Tibial nerve (tissue), 4 donors: Measurements from ENCODE around the gene ADAMTSL1.

Source experiments
- EP300 ChIP-seq, 2 donors: sonication (generic); formaldehyde crosslinking; IDR thresholded peaks; one replicate each; pipeline ENCODE4 v1.6.1; 2017; ENCODE audit warnings: antibody characterized with exemption in 2 of 2, mild to moderate bottlenecking in 1 of 2
- POLR2A ChIP-seq, 2 donors: fragments of 450-650 bp; IDR thresholded peaks; one replicate each; pipeline ENCODE4 v1.6.1; 2017; ENCODE audit warnings: antibody characterized with exemption in 2 of 2, mild to moderate bottlenecking in 2 of 2, moderate library complexity in 2 of 2
- TF ChIP-seq, protein P1 (sequence below), 5 experiments: fragments of 200-600 bp in 3 of 5; fragments of 450-650 bp in 2 of 5; sonication (generic) in 3 of 5; IDR thresholded peaks; one replicate each; pipeline ENCODE4 v1.5.1; 2016 to 2019; ENCODE audit warnings: antibody characterized with exemption in 5 of 5, mild to moderate bottlenecking in 3 of 5, moderate library complexity in 2 of 5

- TF ChIP-seq, protein P1, sequence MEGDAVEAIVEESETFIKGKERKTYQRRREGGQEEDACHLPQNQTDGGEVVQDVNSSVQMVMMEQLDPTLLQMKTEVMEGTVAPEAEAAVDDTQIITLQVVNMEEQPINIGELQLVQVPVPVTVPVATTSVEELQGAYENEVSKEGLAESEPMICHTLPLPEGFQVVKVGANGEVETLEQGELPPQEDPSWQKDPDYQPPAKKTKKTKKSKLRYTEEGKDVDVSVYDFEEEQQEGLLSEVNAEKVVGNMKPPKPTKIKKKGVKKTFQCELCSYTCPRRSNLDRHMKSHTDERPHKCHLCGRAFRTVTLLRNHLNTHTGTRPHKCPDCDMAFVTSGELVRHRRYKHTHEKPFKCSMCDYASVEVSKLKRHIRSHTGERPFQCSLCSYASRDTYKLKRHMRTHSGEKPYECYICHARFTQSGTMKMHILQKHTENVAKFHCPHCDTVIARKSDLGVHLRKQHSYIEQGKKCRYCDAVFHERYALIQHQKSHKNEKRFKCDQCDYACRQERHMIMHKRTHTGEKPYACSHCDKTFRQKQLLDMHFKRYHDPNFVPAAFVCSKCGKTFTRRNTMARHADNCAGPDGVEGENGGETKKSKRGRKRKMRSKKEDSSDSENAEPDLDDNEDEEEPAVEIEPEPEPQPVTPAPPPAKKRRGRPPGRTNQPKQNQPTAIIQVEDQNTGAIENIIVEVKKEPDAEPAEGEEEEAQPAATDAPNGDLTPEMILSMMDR (IDR thresholded peaks at IDR 0.05): no peak
- TF ChIP-seq EP300 (IDR thresholded peaks at IDR 0.05) (no peak), POLR2A (IDR thresholded peaks at IDR 0.05) (no peak)
These were observed 96.1 kb downstream of the ADAMTSL1 start for GRCh38 chr9:18569941-18570630.
